Endothelial cell of umbilical vein (primary cell): ENCODE measurements around the gene MS4A1. TPM values are rescaled to one million over a fixed set of nuclear protein-coding genes. Genes with fewer than 3 reads are reported as not detected.

Experiments
- BruUV-seq: library from RNA; stranded (reverse); fragments of 400-500 nt; replicated peaks from 2 replicates; lab custom pipeline; 2021; lab: Mats Ljungman, UMichigan
- CTCF ChIA-PET: fragments of 300-600, 350-600 bp; sonication (Branson Sonifier 250); formaldehyde crosslinking; loops from one replicate; lab custom pipeline; 2021; ENCODE audit warnings: antibody characterized with exemption, inconsistent platforms; lab: Charles Lee
- POLR2A ChIA-PET: fragments of 300-600, 350-600 bp; sonication (Branson Sonifier 250); formaldehyde crosslinking; loops from one replicate; lab custom pipeline; 2021; ENCODE audit warnings: antibody characterized with exemption, inconsistent platforms; lab: Charles Lee
- DNase-seq: peaks from one replicate; pipeline ENCODE4 v3.0.0-alpha.2; 2011; ENCODE audit warnings: low read depth, low spot score
- FAIRE-seq: peaks from 2 replicates; lab custom pipeline; 2011; peaks lifted over from hg19 to GRCh38; lab: Jason Lieb, UNC
- H2AFZ ChIP-seq: 2 replicates; pipeline ENCODE4 v1.6.0; 2012; ENCODE audit warnings: low read depth, low read length, control low read depth, inconsistent platforms
- H3K27ac ChIP-seq: 2 replicates; pipeline ENCODE4 v1.5.1; 2011; ENCODE audit warnings: low read depth, mild to moderate bottlenecking, control low read depth, low read length, moderate library complexity; ENCODE audit not compliant: insufficient read depth
- H3K27me3 ChIP-seq, 2 experiments: 2 replicates each; pipeline versions ENCODE4 v1.6.0 to v1.6.1; 2011; ENCODE audit warnings: low read length in 2 of 2, mixed read lengths in 1 of 2; ENCODE audit not compliant: control insufficient read depth in 2 of 2, insufficient read depth in 2 of 2
- H3K36me3 ChIP-seq, 2 experiments: 2 replicates in 1 of 2; 3 replicates in 1 of 2; pipeline ENCODE4 v1.5.1; 2011; ENCODE audit warnings: low read length in 2 of 2, mild to moderate bottlenecking in 1 of 2, moderate library complexity in 1 of 2; ENCODE audit not compliant: control insufficient read depth in 2 of 2, insufficient read depth in 2 of 2; ENCODE audit errors: extremely low read depth in 1 of 2
- H3K4me1 ChIP-seq: 3 replicates; pipeline ENCODE4 v1.5.1; 2011; ENCODE audit warnings: mild to moderate bottlenecking, low read length; ENCODE audit not compliant: control insufficient read depth, insufficient read depth; ENCODE audit errors: extremely low read depth
- H3K4me2 ChIP-seq: 2 replicates; pipeline ENCODE4 v1.6.1; 2011; ENCODE audit warnings: low read length, control low read depth, mixed read lengths; ENCODE audit not compliant: insufficient read depth
- H3K4me3 ChIP-seq, 3 experiments: fragments of 200-600 bp in 1 of 3; sonication (generic), shearing (Covaris generic) in 1 of 3; replicated peaks in 1 of 3; 2 replicates each; pipeline ENCODE4 v1.5.1; 2011 to 2016; ENCODE audit warnings: control low read depth in 3 of 3, low read length in 3 of 3, mild to moderate bottlenecking in 2 of 3, inconsistent platforms in 1 of 3, low read depth in 1 of 3, moderate library complexity in 1 of 3; ENCODE audit not compliant: insufficient read depth in 1 of 3
- H3K79me2 ChIP-seq: 2 replicates; pipeline ENCODE4 v1.6.0; 2012; ENCODE audit warnings: low read length, inconsistent platforms; ENCODE audit not compliant: control insufficient read depth, insufficient read depth
- H3K9ac ChIP-seq: replicated peaks from 2 replicates; pipeline ENCODE3; 2011; ENCODE audit warnings: low read length, control low read depth; ENCODE audit not compliant: insufficient read depth; ENCODE audit errors: extremely low read depth
- H3K9me1 ChIP-seq: replicated peaks from 3 replicates; pipeline ENCODE4 v1.6.0; 2011; ENCODE audit warnings: mild to moderate bottlenecking, low read length; ENCODE audit not compliant: control insufficient read depth, insufficient read depth; ENCODE audit errors: extremely low read depth
- H3K9me3 ChIP-seq: replicated peaks from 2 replicates; pipeline ENCODE4 v1.5.1; 2012; ENCODE audit warnings: low read length, inconsistent platforms; ENCODE audit not compliant: control insufficient read depth, insufficient read depth
- H4K20me1 ChIP-seq: replicated peaks from 2 replicates; pipeline ENCODE3; 2011; ENCODE audit warnings: mild to moderate bottlenecking, low read length; ENCODE audit not compliant: control insufficient read depth, insufficient read depth; ENCODE audit errors: extremely low read depth
- EZH2 ChIP-seq: IDR thresholded peaks from 2 replicates; pipeline ENCODE4 v1.6.1; 2012; ENCODE audit warnings: borderline replicate concordance, low read depth, mild to moderate bottlenecking, moderate library complexity, low read length, inconsistent platforms; ENCODE audit not compliant: severe bottlenecking
- FOS ChIP-seq: IDR thresholded peaks from 2 replicates; pipeline ENCODE4 v1.6.1; 2011; ENCODE audit warnings: mild to moderate bottlenecking, low read length, moderate library complexity, borderline replicate concordance; ENCODE audit not compliant: insufficient read depth
- GATA2 ChIP-seq: IDR thresholded peaks from 2 replicates; pipeline ENCODE4 v1.7.0; 2011; ENCODE audit warnings: low read depth, mild to moderate bottlenecking, moderate library complexity, mixed read lengths, low read length; ENCODE audit not compliant: insufficient read length, insufficient read depth
- JUN ChIP-seq: IDR thresholded peaks from 2 replicates; pipeline ENCODE4 v1.6.1; 2011; ENCODE audit warnings: borderline replicate concordance, low read depth; ENCODE audit not compliant: insufficient read length, insufficient read depth
- MYC ChIP-seq: IDR thresholded peaks from one replicate; pipeline ENCODE4 v1.6.1; 2011; ENCODE audit warnings: mild to moderate bottlenecking, low read depth, low read length
- POLR2A ChIP-seq: IDR thresholded peaks from 2 replicates; pipeline ENCODE4 v1.6.1; 2012; ENCODE audit warnings: low read depth, mild to moderate bottlenecking, control low read depth, low read length
- POLR2AphosphoS5 ChIP-seq: IDR thresholded peaks from 2 replicates; pipeline ENCODE4 v1.6.1; 2012; ENCODE audit warnings: low read depth, mild to moderate bottlenecking, control low read depth, low read length, moderate library complexity; ENCODE audit not compliant: insufficient read depth
- dilution Hi-C: fragments of 300-500 bp; cut with MboI; formaldehyde crosslinking; loops from one replicate; pipeline ENCODE4 v1.15.0; 2019; ENCODE audit warnings: low sequenced_read_pairs; ENCODE audit not compliant: extremely low pct_ligation_motif_present
- intact Hi-C: fragments of 100-400 bp; cut with micrococcal nuclease; formaldehyde crosslinking; loops from one replicate; pipeline ENCODE4 v1.10.0; 2022
- polyA plus RNA-seq, 4 experiments: library from polyadenylated mRNA; depleted of rRNA in 3 of 4; stranded (reverse) in 3 of 4; unstranded in 1 of 4; fragments of >200 nt; gene quantifications; 2 replicates each; pipeline versions ENCODE4 v1.2.1 to v1.2.3, GENCODE V29; 2011 to 2012; ENCODE audit warnings: missing spikeins in 1 of 4
- total RNA-seq: library from RNA; stranded (reverse); gene quantifications from 2 replicates; pipeline ENCODE4 v1.2.3, GENCODE V29; 2021
- TF ChIP-seq, protein P1 (sequence below): IDR thresholded peaks from 2 replicates; pipeline ENCODE4 v1.6.1; 2011; ENCODE audit not compliant: insufficient read depth, insufficient read length
- TF ChIP-seq, protein P2 (sequence below), 2 donors: IDR thresholded peaks; 1 replicate in 1 of 2; 2 replicates in 1 of 2; pipeline ENCODE4 v1.5.1; 2011; ENCODE audit warnings: low read length in 2 of 2, mild to moderate bottlenecking in 2 of 2, moderate library complexity in 2 of 2, control low read depth in 1 of 2, inconsistent platforms in 1 of 2, low read depth in 1 of 2; ENCODE audit not compliant: insufficient read depth in 1 of 2; ENCODE audit errors: extremely low read depth in 1 of 2

Gene MS4A1
- total and polyA plus RNA-seq, 2 donors (not counting 3 experiments of a cell fraction or from before 2014, with no cell fraction given) = not detected

GRCh38 chr11:60500276-60500910, 44.7 kb downstream of the MS4A1 start:
- TF ChIP-seq, protein P1, sequence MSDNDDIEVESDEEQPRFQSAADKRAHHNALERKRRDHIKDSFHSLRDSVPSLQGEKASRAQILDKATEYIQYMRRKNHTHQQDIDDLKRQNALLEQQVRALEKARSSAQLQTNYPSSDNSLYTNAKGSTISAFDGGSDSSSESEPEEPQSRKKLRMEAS = no peak
- TF ChIP-seq MYC (no peak), JUN (no peak), EZH2 (no peak), FOS (no peak), POLR2AphosphoS5 (no peak), GATA2 (no peak), POLR2A (no peak)
- TF ChIP-seq, protein P2, sequence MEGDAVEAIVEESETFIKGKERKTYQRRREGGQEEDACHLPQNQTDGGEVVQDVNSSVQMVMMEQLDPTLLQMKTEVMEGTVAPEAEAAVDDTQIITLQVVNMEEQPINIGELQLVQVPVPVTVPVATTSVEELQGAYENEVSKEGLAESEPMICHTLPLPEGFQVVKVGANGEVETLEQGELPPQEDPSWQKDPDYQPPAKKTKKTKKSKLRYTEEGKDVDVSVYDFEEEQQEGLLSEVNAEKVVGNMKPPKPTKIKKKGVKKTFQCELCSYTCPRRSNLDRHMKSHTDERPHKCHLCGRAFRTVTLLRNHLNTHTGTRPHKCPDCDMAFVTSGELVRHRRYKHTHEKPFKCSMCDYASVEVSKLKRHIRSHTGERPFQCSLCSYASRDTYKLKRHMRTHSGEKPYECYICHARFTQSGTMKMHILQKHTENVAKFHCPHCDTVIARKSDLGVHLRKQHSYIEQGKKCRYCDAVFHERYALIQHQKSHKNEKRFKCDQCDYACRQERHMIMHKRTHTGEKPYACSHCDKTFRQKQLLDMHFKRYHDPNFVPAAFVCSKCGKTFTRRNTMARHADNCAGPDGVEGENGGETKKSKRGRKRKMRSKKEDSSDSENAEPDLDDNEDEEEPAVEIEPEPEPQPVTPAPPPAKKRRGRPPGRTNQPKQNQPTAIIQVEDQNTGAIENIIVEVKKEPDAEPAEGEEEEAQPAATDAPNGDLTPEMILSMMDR (IDR thresholded peaks at IDR 0.05; ENCODE audit: extremely low read depth in 1 of 2, insufficient read depth in 1 of 2, low read depth in 1 of 2, low read length in 2 of 2) = no peak
- H4K20me1 ChIP-seq = no peaks in the 10 kb centered on the region
- POLR2A ChIA-PET = no interaction called here
- dilution Hi-C loops (no loop called here), intact Hi-C loops (no loop called here)
- no peak overlapping the region for H3K9ac ChIP-seq
- FAIRE-seq (no peak), DNase-seq (no peak)
- H3K79me2 ChIP-seq = no peaks in the 10 kb centered on the region
- no peak overlapping the region for H3K4me2 ChIP-seq
- no peaks in the 10 kb centered on the region for H3K9me1 ChIP-seq
- H3K27me3 ChIP-seq = no peaks in the 10 kb centered on the region
- no peak overlapping the region for H2AFZ ChIP-seq
- no peaks in the 10 kb centered on the region for H3K36me3 ChIP-seq
- H3K9me3 ChIP-seq = no peaks in the 10 kb centered on the region
- no peak overlapping the region for H3K4me3 ChIP-seq
- no TSS peak for BruUV-seq
- CTCF ChIA-PET = no interaction called here
- no peaks in the 10 kb centered on the region for H3K4me1 ChIP-seq
- no peak overlapping the region for H3K27ac ChIP-seq
